SU-DHL-6 (cell line): Measurements from ENCODE around the gene TRAPPC2B.

ENCODE experiments used
- H2AFZ ChIP-seq: fragments of 200-600 bp; sonication (generic); 2 replicates; pipeline ENCODE4 v1.6.1; 2014; ENCODE audit warnings: low read depth, mild to moderate bottlenecking, moderate library complexity, mixed read lengths, antibody characterized with exemption, low read length; ENCODE audit not compliant: severe bottlenecking
- H3F3A ChIP-seq: fragments of 200-600 bp; shearing (Covaris generic); 2 replicates; pipeline ENCODE4 v1.6.0; 2016; ENCODE audit warnings: antibody characterized with exemption, mild to moderate bottlenecking; ENCODE audit not compliant: insufficient read depth
- H3K27ac ChIP-seq: fragments of 200-600 bp; sonication (generic); 2 replicates; pipeline ENCODE4 v1.5.1; 2016; ENCODE audit warnings: low read depth, mild to moderate bottlenecking, low read length, moderate library complexity, mixed read lengths
- H3K27me3 ChIP-seq: fragments of 200-600 bp; sonication (generic), shearing (Covaris generic); 2 replicates; pipeline ENCODE4 v1.6.0; 2014; ENCODE audit warnings: mild to moderate bottlenecking, low read length
- H3K36me3 ChIP-seq: fragments of 200-600 bp; sonication (generic); 2 replicates; pipeline ENCODE4 v1.6.1; 2014; ENCODE audit warnings: mild to moderate bottlenecking, low read length, mixed read lengths
- H3K4me2 ChIP-seq: fragments of 300-600, 200-600 bp; shearing (Covaris generic), sonication (generic); 2 replicates; pipeline ENCODE4 v1.6.0; 2014; ENCODE audit warnings: low read length, low read depth, mild to moderate bottlenecking; ENCODE audit not compliant: poor library complexity, severe bottlenecking
- H3K4me3 ChIP-seq: fragments of 200-600 bp; sonication (generic); 2 replicates; pipeline ENCODE4 v1.5.1; 2014; ENCODE audit warnings: antibody characterized with exemption, low read length, mild to moderate bottlenecking, mixed read lengths; ENCODE audit not compliant: insufficient read depth, poor library complexity, severe bottlenecking
- H3K79me2 ChIP-seq: fragments of 200-600 bp; sonication (generic); 2 replicates; pipeline ENCODE4 v1.6.1; 2014; ENCODE audit warnings: mild to moderate bottlenecking, low read length, moderate library complexity; ENCODE audit not compliant: insufficient read depth
- H3K9ac ChIP-seq: fragments of 200-600 bp; sonication (generic); 2 replicates; pipeline ENCODE4 v1.7.0; 2014; ENCODE audit warnings: mild to moderate bottlenecking, low read length
- H3K9me2 ChIP-seq: fragments of 200-600 bp; sonication (generic); replicated peaks from 2 replicates; pipeline ENCODE4 v1.6.1; 2014; ENCODE audit warnings: low read length; ENCODE audit not compliant: insufficient read depth
- H3K9me3 ChIP-seq: fragments of 200-600 bp; sonication (generic); 2 replicates; pipeline ENCODE4 v1.6.1; 2014; ENCODE audit warnings: low read length, mixed read lengths; ENCODE audit not compliant: insufficient read depth
- H4K20me1 ChIP-seq: fragments of 200-600 bp; sonication (generic); 2 replicates; pipeline ENCODE4 v1.6.1; 2014; ENCODE audit warnings: low read depth, mild to moderate bottlenecking, antibody characterized with exemption, low read length, moderate library complexity, mixed read lengths
- EZH2phosphoT487 ChIP-seq: fragments of 200-600 bp; sonication (generic), shearing (Covaris generic); conservative IDR thresholded peaks from 2 replicates; pipeline ENCODE4 v1.6.1; 2018; ENCODE audit warnings: mild to moderate bottlenecking, antibody characterized with exemption, low read length, moderate library complexity, mixed read lengths
- TF ChIP-seq, protein P1 (sequence below): fragments of 200-600 bp; sonication (generic); IDR thresholded peaks from one replicate; pipeline ENCODE4 v1.5.1; 2017; ENCODE audit warnings: antibody characterized with exemption, mild to moderate bottlenecking, low read length, moderate library complexity; ENCODE audit not compliant: insufficient read depth, poor library complexity, severe bottlenecking

The TRAPPC2B gene

DNA sequence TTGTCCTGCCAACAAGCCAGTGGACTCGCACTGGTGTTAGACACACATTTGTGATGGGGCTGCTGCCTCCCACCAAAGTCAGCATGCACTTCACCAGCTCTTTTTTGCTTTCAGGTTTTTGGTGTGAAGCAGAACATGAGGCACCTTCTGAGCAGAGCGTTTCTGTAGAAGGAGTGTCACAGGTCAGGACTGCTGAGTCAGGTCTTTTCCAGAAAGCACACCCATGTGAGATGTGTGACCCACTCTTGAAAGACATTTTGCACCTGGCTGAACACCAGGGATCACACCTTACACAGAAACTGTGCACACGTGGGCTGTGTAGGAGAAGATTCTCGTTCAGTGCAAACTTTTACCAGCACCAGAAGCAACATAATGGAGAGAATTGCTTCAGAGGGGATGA lies 7.4 kb upstream of the TRAPPC2B start:
- no peak for TF ChIP-seq EZH2phosphoT487
- TF ChIP-seq, protein P1, sequence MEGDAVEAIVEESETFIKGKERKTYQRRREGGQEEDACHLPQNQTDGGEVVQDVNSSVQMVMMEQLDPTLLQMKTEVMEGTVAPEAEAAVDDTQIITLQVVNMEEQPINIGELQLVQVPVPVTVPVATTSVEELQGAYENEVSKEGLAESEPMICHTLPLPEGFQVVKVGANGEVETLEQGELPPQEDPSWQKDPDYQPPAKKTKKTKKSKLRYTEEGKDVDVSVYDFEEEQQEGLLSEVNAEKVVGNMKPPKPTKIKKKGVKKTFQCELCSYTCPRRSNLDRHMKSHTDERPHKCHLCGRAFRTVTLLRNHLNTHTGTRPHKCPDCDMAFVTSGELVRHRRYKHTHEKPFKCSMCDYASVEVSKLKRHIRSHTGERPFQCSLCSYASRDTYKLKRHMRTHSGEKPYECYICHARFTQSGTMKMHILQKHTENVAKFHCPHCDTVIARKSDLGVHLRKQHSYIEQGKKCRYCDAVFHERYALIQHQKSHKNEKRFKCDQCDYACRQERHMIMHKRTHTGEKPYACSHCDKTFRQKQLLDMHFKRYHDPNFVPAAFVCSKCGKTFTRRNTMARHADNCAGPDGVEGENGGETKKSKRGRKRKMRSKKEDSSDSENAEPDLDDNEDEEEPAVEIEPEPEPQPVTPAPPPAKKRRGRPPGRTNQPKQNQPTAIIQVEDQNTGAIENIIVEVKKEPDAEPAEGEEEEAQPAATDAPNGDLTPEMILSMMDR = no peak
- Histone ChIP-seq H3K9ac (no peak overlapping the region), H3K79me2 (peaks cover 14% of the 10 kb centered on the region), H4K20me1 (no peaks in the 10 kb centered on the region), H3F3A (no peaks in the 10 kb centered on the region), H3K9me3 (no peaks in the 10 kb centered on the region), H3K36me3 (no peaks in the 10 kb centered on the region), H3K27me3 (no peaks in the 10 kb centered on the region), H3K9me2 (no peaks in the 10 kb centered on the region), H3K4me3 (no peak overlapping the region), H3K27ac (no peak overlapping the region), H2AFZ (no peak overlapping the region), H3K4me2 (no peak overlapping the region)

DNA sequence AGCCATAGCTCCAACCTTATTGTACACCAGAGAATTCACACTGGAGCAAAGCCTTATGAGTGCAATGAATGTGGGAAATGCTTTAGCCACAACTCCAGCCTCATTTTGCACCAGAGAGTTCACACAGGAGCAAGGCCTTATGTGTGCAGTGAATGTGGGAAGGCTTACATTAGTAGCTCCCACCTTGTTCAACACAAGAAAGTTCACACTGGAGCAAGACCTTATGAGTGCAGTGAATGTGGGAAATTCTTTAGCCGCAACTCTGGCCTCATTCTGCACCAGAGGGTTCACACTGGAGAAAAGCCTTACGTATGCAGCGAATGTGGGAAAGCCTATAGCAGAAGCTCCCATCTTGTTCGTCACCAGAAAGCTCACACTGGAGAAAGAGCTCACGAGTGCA lies 5.9 kb upstream of the TRAPPC2B start:
- Histone ChIP-seq H3K4me3 (no peak overlapping the region), H3K36me3 (no peaks in the 10 kb centered on the region), H2AFZ (no peak overlapping the region), H3K9me3 (no peaks in the 10 kb centered on the region), H3K9me2 (no peaks in the 10 kb centered on the region), H3K9ac (no peak overlapping the region), H3F3A (no peaks in the 10 kb centered on the region), H3K27me3 (no peaks in the 10 kb centered on the region), H3K27ac (no peak overlapping the region), H3K79me2 (peaks cover 2% of the 10 kb centered on the region; the same call in 1 of the 2 replicates), H3K4me2 (no peak overlapping the region), H4K20me1 (no peaks in the 10 kb centered on the region)
- TF ChIP-seq EZH2phosphoT487 = no peak
- TF ChIP-seq, protein P1 = no peak

DNA sequence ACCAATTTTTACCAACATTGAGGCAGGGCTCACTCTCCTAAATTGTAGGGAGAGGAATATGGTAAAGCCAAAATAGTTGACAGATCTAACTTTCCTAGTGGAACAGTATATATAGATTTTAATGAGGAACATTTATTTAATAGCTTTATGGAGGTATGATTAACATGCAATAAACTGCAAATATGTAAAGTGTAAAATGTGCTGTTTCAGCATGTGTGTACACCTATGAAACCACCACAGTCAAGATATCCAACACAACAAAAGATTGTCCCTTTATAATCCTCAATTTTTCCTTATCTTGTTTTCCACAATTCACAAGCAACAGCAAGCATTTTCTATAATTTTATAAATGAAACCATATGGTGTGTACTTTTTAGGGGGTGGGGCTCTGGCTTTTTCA lies 4.1 kb upstream of the TRAPPC2B start:
- Histone ChIP-seq H3K9me2 (no peaks in the 10 kb centered on the region), H2AFZ (no peak overlapping the region), H3K9ac (no peak overlapping the region), H3K4me2 (no peak overlapping the region), H3K27ac (no peak overlapping the region), H3K79me2 (peaks cover 8% of the 10 kb centered on the region), H3F3A (no peaks in the 10 kb centered on the region), H3K4me3 (no peak overlapping the region), H3K36me3 (no peaks in the 10 kb centered on the region), H3K27me3 (no peaks in the 10 kb centered on the region), H4K20me1 (no peaks in the 10 kb centered on the region), H3K9me3 (no peaks in the 10 kb centered on the region)
- TF ChIP-seq, protein P1 = no peak
- no peak for TF ChIP-seq EZH2phosphoT487

DNA sequence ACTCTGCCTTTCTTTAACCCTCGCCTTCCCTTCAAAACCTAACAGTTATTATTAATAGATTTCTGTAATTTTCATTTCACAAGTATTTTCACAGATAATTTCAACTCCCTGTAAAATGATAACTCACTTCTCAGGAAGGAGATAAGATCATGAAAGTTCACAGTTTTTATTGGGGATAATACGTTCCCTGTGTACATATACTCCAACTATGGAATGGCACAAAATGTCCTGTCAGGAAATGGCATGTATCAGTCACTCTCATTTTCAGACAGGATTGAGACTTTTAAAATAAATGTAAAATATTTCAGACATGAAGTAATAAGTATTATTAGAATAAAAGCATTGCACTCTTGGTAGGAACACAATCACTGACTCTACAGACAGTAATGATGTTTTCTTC lies 932 bp upstream of the TRAPPC2B start:
- Histone ChIP-seq H3K4me3 (peak overlapping the region; percentile 49), H2AFZ (peak overlapping the region; percentile 69)

More for the DNA sequence above, 932 bp upstream of the TRAPPC2B start:
- no peaks in the 10 kb centered on the region for H3K36me3 ChIP-seq
- H3K9ac ChIP-seq = no peak overlapping the region
- peak overlapping the region; percentile 67 for H3K4me2 ChIP-seq
- H3K27me3 ChIP-seq = no peaks in the 10 kb centered on the region
- H3K9me2 ChIP-seq = no peaks in the 10 kb centered on the region
- no peak for TF ChIP-seq EZH2phosphoT487
- TF ChIP-seq, protein P1 = no peak
- H4K20me1 ChIP-seq = no peaks in the 10 kb centered on the region
- H3K9me3 ChIP-seq = no peaks in the 10 kb centered on the region
- no peaks in the 10 kb centered on the region for H3F3A ChIP-seq
- no peak overlapping the region for H3K27ac ChIP-seq
- peaks cover 13% of the 10 kb centered on the region for H3K79me2 ChIP-seq
